GM21717 (cell line): ENCODE results near the gene RUFY3.
A peak's percentile ranks its signal among the peaks of the same experiment; 100 is the strongest.
"Not testable (repeated sequence)": the region's sequence is repeated elsewhere in the genome, so short reads cannot be mapped to it uniquely, and the experiment has no call there.

Experiments
- ATAC-seq: cut with Tn5 transposase; IDR thresholded peaks from one replicate; pipeline ENCODE4 v1.9.1; 2021; ENCODE audit warnings: mild to moderate bottlenecking, moderate library complexity; ENCODE audit not compliant: unreplicated experiment

RUFY3 gene

DNA sequence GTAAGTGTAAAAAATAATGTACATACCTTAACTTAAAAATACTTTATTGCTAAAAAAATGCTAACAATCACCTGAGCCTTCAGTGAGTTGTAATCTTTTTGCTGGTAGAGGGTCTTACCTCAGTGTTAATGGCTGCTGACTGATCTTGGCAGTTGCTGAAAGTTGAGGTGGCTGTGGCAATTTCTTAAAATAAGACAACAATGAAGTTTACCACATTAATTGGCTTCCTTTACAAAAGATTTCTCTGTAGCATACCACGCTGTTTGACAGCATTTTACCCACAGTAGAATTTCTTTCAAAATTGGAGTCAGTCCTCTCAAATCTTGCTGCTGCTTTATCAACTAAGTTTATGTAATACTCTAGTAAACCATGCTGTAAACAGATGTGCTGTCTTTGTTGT is 47.6 kb downstream of the RUFY3 start:
- not testable (repeated sequence) for ATAC-seq

DNA sequence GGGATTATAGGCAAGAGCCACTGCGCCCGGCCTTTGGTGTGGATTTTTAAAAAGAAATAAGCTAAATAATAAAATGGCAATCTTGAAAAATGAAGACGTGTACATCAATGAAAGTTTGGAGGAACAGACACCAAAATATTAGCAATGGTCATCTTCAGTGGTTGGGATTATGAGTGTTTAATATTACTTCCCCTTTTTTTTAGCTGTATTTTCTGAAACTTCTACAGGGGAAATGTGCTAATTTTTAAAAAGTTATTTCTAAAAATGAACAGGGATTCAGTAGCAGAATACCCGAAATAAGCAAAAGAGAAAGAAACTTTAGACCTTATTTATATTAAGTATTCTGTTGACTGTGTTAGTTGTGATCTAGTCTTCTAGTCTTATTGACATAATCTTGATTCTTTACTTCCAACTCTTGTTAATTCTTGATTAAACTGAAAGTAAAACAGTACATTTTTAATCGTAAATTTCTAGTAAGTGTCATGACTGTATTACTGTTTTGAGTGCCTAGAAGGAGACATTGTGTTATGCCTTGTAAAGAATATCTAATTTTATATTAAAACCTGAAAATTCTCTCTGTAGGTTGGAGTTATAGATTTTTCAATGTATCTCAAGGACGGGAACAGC is 51.3 kb downstream of the RUFY3 start:
- no peak for ATAC-seq

DNA sequence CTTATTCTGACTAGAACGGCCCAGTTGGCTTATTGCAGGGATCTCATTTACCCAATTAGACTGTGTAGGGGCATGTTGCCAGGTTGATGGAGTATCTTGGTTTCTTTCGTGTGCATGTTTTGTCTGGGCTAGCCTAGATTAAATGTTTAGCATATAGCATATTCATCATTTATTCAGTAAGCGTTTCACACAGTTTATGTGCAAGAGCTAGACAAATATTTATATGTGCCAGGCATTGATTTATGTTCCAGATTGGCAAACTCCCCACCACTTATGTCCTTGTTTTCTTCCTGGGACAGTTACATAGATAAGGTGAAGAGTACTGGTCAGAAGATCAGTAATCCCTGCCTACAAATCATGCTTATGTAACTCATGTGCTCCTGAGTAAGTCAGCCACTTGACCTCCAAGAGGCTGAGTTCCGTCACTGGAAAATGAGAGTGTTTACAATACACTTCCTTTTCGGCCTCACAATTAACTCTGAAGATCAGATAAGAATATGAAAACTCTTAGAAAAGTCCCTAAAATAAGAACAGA is 57.2 kb downstream of the RUFY3 start:
- ATAC-seq: no peak

DNA sequence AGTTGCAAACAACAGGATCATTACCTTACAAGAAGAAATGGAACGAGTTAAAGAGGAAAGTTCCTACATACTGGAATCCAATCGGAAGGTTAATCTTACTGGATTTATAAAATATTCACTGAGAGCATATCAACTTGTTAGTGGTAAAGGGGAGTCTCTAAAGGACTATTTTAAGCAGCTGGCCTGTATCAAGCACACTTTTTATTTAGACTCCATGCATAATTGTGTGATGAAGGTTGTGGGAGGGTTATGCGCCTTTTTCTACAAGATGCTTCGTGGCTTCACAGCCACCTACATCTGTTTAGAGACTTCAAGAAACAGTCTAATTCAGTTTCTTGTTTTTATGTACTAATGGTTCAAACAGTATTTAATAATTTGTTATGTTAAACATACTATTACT is 61.3 kb downstream of the RUFY3 start:
- ATAC-seq: no peak

DNA sequence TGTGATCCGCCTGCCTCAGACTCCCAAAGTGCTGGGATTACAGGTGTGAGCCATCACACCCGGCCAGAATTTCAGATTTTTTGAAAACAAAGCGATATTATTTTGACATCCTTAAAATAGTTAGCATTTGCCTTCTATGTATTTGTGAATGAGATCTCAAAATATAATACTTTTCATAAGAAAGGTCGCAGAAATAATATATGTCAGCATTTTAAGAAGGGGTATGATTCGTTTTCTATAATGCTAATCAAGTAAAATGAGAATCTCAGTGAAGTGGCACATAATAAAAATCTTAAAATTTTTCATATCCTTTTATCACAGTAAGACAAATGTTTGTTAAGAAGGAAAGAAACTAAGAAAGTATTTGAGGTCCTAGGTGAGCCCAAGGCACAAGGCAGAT is 65.7 kb downstream of the RUFY3 start:
- no peak for ATAC-seq

DNA sequence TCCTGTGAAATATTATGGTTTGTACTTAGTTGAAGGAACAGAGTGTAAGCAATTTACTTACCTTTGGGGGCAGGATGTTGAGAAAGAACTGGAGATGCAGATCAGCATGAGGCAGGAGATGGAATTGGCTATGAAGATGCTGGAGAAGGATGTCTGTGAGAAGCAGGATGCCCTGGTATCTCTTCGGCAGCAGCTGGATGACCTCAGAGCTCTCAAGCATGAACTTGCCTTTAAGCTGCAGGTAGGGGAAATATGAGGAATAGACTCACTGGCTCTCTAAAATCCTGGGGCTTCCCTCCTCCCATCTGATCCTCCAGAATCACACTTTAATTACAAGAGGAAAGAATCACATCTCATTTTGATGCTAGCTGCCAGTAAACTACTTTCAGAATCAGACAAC is 67.0 kb downstream of the RUFY3 start:
- ATAC-seq: no peak

DNA sequence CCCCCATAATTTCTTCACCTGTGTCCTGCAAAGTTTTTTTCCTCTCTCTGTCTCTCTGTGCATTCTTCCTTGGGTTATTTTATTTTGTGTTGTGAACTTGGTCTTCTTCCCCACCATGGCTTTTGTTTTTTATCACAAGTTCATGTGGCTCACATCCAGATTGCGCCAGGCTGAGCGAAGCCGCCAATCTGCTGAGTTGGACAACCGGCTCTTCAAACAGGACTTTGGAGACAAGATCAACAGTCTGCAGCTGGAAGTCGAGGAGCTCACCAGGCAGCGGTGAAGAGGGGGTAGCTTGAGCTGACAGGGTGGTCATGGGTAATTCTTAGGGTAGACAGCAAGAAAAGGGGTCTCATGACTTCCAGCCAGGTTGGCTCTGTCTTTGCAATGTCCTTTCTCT is 71.9 kb downstream of the RUFY3 start:
- ATAC-seq: no peak

DNA sequence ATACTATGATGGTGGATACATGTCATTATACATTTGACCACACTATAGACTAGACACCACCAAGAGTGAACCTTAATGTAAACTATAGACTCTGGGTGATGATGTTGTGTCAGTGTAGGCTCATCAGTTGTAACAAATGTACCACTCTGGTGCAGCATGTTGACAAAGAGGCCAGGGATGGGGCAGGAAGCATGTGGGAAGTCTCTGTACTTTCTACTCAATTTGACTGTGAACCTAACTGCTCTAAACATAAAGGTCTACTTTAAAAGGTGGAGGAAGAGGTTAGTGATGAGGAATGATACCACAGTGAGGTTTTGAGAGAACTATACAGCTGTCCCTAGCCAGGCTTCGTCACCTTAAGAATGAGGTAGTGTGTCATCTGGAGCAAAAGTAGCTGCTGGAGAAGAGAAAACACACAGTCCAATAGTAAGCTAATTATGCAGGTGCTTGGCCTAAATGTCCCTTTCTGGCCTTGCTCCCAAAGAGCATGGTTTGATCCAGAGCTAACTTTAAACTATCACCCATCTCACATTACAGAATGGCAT is 79.6 kb downstream of the RUFY3 start:
- ATAC-seq: peak; percentile 83

DNA sequence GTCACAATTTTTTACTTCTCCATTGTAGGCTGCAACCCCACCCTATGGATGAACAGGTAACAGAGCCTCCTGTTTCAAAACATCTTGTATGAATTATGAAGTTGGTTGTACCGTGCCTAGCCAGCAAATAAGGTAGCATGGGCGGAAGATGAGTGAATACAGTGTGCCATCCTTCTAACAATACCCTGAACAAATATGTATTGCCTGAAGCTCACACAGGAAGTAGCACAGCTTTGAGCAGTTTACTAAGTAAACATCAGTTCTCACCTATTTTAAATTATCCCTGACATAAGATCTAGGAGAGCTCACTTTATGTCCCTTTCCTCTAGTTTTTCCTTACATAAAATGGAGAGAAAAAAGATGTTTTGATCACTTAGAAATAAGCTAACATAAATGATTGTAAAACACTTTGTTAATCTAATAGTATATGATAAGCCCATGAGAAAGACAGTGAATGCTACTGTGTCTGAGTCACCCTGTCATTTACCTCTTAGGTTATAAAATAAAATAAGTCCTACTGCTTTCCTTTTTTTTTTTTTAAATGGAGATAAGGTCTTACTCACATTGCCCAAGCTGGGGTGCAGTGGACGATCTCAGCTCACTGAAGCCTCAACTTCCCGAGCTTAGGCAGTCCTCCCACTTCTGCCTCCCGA is 81.3 kb downstream of the RUFY3 start:
- ATAC-seq: no peak

DNA sequence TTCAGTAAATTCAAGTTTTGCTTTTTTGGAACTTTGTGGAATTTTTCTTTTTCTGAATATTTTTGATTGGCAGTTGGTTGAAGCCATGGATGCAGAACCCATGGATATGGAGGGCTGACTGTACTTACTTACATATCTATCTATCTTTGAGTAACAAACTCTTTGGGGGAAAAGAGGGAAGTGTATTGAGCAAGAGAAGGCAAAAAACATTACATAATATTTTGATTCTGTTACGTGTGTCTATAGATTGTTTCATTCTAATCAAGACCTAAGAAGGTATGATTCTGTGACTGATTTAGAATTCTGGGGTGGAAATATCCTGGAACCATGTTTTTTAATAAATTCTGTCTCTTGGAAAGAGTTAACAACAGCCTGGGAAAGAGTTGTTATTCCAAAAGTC is 86.4 kb downstream of the RUFY3 start:
- ATAC-seq: no peak

DNA sequence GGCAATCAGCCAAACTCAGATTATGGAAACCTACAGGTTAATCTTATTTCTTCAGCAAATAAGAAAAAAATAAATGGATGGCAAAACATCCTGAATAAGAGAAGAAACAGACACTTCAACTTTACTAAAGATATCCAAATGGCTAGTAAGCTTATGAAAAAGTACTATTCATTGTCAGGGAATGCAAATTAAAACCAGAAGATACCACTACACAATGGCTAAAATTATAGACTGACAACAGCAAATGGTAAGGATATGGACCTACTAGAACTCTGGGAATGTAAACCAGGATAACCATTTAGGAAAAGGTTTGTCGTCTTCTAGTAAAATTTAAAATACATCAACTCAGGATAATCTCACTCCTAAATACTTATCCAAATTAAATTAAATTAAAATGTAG is 93.6 kb downstream of the RUFY3 start:
- no peak for ATAC-seq

DNA sequence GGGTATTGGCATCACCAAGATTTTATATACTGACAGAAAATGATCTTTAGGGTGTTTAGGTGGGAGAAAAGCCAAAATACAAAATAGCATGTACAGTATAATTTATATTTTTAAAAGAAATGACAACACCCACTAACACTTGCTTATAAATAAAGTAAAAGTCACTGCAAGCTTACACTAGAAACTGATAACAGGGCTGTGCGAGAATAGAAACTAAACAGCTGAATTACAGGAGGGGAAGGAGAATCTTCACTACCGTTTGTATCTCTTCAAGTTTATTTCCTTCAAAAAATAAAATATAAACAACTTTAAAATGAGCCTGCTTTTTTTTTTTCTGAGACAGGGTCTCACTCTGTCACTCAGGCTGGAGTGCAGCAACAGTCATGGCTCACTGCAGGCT is 95.1 kb downstream of the RUFY3 start:
- ATAC-seq: no peak

DNA sequence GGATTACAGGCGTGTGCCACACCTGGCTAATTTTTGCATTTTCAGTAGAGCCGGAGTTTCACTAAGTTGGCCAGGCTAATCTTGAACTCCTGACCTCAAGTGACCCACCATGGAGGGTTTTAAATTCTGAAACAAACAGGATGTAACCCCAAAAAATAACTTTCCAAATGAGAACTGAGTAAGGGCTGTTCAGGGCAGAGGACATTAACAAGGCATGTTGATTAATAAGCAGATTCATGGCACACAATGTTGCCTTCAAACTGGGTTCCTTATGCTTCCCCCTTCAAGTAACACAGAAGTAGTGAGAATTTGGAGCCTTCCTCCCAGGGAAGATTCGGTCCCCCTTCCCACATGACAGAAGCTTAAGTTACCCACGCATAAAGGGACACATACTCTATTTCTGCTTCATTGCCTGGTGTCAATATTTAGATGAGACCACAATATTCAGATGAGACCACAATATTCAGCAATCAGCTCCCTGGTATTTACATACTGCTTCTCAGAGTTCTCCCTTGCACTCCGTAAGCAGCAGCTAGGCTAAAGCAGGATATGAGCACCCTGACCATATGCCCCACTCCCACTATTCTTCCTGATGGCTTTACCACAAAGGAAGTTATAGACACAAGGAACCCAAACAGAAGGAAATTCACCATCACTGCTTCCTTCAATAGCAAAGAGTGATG is 96.5 kb downstream of the RUFY3 start:
- ATAC-seq: peak; percentile 60

DNA sequence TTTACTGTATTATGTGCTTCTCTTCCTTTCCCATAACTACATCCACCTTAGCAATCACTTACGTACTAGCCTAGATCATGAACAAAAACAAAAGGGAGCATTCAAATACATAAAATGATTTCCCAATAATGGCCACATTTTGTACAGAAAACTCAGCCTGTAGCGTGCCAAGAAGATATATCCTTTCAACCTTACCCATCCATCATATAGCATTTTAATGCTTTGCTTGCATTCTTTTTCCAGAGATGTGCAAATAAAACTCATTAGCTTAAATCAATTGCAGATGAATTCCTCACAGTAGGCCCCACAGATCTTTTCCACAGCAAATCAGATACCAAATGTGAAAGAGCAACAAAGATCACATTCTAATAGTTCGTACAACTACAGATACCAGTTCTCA is 97.2 kb downstream of the RUFY3 start:
- ATAC-seq: no peak

DNA sequence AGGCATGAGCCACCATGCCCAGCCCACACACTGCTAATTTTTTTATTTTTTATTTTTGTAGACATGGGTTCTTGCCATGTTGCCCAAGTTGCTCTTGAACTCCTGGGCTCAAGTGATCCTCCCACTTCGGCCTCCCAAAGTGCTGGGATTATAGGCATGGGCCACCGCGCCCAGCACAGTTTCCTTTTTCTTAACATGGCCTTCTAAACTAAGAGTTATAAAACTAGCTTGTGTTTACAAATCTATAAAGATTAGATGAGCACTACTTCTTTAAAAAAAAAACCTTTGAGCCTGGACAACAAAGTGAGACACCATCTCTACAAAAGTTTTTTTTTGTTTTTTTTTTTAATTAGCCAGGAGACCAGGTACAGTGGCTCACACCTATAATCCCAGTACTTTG is 107.3 kb downstream of the RUFY3 start:
- ATAC-seq: no peak

DNA sequence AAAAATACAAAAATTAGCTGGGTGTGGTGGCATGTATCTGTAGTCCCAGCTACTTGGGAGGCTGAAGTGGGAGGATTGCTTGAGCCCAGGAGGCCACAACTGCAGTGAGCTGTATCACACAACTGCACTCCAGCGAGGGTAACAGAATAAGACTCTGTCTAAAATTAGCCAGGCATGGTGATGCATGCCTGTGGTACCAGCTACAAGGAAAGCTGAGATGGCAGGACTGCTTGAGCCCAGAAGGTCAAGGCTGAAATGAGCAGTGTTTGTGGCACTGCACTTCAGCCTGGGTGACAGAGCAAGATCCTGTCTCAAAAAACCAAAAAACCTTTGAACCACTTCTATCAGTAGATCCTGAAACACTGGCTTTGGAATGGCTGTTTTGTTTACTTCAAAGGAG is 107.7 kb downstream of the RUFY3 start:
- no peak for ATAC-seq

DNA sequence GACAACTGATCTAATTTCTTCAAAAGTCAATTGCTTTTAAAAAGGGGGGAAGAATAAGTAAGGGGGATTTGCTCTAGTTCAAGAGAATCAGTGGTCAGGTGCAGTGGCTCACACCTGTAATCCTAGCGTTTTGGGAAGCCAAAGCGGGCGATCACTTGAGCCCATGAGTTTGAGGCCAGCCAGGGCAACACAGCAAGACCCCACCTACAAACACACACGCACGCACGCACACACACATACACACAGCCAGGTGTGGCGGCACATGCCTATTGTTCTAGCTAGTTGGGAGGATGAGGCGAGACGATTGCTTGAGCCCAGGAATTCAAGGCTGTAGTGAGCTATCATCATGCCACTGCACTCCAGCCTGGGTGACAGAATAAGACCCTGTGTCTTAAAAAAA is 108.3 kb downstream of the RUFY3 start:
- no peak for ATAC-seq

DNA sequence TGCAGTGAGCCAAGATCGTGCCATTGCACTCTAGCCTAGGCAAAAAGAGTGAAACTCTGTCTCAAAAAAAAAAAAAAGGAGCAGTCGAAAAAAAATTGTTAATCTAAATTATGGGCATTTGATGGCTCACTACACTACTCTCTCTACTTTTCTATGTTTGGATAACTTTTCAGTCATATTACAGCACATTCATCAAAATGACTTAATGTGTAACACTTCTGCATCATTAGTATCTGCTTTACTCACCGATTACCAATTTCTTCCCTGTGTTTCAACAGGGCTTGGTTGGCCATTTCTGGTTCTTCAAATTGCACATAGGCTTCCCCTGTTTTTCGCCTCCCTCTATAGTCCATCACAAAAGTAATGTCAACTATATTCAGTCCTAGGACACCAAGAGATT is 109.5 kb downstream of the RUFY3 start:
- ATAC-seq: no peak

DNA sequence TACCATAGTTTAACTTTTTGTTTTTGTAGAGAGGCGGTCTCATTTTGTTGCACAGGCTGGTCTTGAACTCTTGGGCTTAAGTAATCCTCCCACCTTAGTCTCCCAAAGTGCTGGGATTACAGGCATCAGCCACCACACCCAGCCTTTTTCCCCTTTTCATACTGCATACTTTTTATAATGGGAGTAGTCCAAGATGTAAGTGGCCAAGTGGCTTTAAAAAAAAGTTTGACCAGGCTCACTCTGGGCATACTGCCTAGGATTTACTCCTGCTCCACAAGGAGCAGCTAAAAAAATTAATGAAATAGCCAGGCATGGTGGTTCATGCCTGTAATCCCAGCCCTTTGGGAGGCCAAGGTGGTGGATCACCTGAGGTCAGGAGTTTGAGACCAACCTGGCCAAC is 111.9 kb downstream of the RUFY3 start:
- ATAC-seq: no peak

DNA sequence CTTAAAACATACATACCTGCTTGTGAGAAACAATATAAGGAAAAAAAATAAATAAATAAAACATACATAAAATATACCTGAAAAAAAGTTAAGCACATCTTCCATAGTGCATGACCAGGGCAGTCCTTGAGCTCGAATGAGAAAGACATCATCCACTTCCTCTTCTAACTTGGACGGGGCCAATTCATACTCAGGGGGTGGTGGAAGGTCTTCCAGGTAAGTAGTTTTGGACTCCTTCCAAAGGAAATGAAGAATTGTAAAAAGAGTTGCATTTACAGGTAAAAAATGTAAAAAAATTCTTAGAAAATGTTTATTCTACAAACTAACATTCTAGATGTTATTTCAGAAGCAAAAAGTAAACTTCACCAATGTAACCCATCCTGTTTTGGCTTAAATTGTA is 114.3 kb downstream of the RUFY3 start:
- ATAC-seq: no peak

DNA sequence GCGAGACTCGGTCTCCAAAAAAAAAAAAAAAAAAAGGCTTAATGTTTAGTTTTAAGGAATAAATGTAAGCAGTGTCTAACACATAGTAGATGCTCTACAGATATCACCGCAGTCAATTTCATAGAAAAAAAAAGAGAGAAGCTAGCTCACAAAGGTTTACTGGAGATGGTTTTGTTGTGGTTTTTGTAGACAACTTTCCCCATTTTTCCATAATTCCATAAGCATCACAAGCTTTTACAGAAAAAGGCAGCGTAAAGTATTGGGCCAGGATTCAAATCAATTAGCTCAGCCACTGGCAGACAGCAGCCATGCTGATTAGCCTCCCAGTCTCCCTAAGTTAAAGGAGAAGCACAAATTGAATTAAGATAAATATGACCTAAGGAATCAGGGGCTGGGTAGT is 116.4 kb downstream of the RUFY3 start:
- no peak for ATAC-seq
